Ramos (cell line): ENCODE measurements around the gene KDM8.

ENCODE experiments used
- in situ Hi-C: fragments of 300-500 bp; cut with MboI; formaldehyde crosslinking; loops from one replicate; pipeline ENCODE4 v1.14.3; 2022; ENCODE audit warnings: low sequenced_read_pairs; ENCODE audit not compliant: unreplicated experiment

The KDM8 gene

DNA sequence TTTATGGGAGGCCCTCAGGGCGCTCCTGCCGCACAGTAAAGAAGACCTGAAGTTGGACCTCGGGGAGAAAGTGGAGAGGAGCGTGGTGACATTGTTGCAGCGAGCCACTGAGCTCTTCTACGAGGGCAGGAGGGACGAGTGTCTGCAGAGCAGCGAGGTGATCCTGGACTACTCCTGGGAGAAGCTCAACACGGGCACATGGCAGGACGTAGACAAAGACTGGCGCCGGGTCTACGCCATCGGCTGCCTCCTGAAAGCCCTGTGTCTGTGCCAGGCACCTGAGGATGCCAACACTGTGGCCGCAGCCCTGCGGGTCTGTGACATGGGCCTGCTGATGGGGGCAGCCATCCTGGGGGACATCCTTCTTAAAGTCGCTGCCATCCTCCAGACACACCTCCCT, 6.8 kb downstream of the KDM8 start:
- in situ Hi-C loops, result no loop called here

GRCh38 chr16:27211026-27211425, 7.7 kb downstream of the KDM8 start:
- in situ Hi-C loops, result no loop called here

DNA sequence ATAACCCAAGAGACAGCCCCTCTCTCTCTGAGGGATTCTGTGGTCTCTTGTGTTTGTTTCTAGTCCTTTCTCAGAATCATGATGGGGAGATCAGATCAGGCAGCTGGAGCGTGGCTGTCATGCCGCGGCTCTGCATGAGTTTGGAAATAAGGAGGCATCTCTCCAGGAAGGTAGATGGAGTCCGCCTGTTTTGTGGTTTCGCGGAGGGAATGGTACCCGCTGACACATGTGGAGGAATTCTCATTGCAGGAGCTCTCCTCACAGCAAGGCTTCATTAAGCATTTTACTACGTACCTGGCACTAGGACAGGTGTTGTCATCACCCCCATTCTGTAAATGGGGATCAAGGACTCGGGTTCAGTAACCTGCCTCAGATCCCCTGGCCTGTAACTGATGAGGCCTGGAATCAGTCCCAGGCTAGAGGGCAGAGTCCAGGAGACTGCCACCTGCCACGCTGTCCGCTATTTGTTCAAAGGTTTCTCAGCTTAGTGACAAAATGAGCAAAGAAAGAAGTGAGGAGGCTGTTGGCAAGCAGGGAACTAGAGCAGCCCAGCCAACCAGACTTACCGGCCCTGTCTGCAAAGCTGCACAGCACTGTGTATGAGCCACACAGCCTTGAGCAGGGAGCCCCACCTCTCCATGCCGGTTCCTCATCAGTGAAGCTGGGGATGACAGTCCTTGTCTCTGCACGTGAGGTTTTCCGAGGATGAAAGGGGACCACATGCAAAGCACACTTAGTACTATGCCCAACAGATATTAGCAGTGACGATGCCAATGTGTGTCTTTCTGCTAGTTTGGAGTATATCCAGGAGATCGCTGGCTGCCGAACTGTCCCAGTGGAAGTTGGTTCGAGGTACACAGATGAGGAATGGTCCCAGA, 11.0 kb downstream of the KDM8 start:
- in situ Hi-C loops, result no loop called here

GRCh38 chr16:27215660-27216059, 12.3 kb downstream of the KDM8 start:
- in situ Hi-C loops, result no loop called here

GRCh38 chr16:27216297-27216885, 13.1 kb downstream of the KDM8 start:
- in situ Hi-C loops, result no loop called here

GRCh38 chr16:27217256-27217655, 13.9 kb downstream of the KDM8 start:
- in situ Hi-C loops, result no loop called here

GRCh38 chr16:27218756-27219155, 15.4 kb downstream of the KDM8 start:
- in situ Hi-C loops, result no loop called here

DNA sequence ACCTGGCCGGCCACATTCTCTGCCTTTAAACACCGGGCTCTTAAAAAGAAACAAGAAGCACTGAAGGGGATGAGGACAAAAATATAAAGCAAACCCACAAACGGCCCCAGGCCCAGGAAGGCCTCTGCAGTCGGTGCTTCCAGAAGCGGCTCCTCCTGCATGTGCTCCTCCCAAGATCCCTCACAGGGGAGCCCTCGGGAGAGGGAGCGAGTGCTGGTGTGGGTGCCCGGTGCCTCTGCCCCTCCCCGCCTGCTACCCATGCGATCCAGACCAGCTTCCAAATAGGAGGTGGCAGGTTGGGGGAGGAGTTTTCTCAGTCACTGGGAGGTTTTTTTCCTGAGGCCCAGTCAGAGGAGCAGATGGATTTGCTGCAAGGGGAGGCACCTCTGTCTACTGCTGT, 15.8 kb downstream of the KDM8 start:
- in situ Hi-C loops, result no loop called here

DNA sequence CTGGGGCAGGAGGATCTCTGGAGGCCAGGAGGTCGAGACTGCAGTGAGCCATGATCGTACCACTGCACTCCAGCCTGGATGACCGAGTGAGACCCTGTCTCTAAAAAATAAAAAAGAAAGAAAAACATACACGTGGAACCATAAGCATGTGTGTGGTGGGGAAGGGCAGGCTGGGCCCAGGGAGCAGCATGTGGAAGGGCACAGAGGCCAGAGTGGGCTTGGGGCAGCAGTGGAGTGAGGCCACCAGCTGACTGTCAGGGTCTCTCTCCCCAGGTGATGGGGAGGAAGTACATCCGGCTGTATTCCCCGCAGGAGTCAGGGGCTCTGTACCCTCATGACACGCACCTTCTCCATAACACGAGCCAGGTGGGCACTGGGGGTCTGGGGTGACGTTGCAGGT, 16.8 kb downstream of the KDM8 start:
- in situ Hi-C loops, result no loop called here

DNA sequence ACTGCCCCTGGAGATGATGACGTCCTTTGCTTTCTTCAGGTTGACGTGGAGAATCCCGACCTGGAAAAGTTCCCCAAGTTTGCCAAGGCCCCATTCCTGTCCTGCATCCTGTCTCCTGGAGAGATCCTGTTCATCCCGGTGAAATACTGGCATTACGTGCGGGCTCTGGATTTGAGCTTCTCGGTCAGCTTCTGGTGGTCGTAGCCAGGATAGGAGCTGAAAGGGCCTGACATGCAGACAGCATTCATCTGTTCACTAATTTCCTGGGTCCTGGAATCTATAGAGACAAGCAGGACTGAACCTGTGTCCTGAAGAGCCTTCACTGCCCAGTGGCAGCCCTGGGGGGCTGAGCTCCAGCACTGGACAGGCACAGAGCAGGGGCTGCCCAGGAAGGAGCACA, 17.2 kb downstream of the KDM8 start:
- in situ Hi-C loops, result no loop called here

DNA sequence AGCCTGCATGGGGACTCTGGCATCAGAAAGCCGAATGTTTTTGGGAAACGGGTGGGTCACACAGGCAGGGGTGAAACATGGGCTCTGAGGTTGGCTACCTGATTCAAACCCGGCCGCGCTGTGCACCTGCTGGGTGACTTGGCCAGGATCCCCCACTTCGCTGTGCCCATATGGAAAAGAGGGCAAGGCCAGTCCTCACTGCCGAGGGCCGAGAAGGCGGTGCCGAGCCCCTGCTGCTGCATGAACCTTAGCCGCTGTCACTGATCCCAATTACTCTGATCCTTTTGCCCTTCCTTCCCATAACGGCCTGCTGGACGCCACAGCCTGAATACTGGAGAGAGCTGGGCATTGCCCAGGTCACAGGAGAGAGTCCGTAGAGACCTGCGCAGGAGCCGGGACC, 17.7 kb downstream of the KDM8 start:
- in situ Hi-C loops, result no loop called here

GRCh38 chr16:27221576-27222248, 18.4 kb downstream of the KDM8 start:
- in situ Hi-C loops, result no loop called here

- in situ Hi-C loops, result no loop called here
Observed at GRCh38 chr16:27222249-27223225, 19.2 kb downstream of the KDM8 start.

- in situ Hi-C loops, result no loop called here
Observed at GRCh38 chr16:27223226-27223610, 19.9 kb downstream of the KDM8 start.

DNA sequence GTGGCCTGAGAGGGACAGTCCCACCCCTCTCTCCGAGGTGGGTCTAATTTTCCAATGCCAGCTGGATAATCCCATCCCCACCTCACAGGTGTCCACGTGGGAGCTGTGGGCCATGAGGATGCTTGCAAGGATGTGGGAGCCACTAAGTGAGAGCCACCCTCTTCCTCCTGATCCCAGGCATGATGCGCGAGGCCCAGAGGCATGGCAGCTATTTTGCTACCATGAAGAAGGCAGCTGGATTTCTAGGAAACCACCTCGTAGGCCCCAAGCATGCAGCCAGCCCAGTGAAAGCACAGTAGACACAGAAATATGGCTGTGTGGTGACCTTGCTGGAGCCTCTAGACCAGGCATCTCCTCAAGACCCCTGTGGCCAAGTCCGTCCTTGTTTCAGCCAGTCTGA, 20.4 kb downstream of the KDM8 start:
- in situ Hi-C loops, result no loop called here

DNA sequence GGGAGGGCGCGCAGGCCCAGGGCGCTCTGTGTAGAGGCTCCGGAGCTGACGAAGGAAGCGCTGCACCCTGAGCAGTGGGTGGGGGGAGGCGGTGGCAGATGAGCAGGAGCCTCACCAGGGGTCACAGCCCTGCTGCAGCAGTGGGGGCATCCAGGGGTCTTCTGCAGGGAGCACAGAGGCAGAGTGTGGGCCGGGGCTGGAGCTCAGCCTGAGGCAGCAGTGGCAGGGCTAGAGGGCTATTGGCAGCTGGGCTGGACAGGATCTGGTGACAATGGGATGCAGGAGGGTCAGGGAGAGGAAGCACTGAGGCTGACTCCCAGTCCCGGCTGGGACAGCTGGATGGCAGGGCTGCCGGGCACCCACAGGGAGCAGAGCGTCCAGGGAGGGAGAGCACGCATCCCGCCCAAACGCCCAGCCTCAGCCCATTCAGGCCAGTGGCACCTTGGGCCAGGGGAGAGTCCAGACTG, 21.0 kb downstream of the KDM8 start:
- in situ Hi-C loops, result no loop called here

- in situ Hi-C loops, result loop anchor here (5.0 kb wide), 1 partner anchor 48 kb away; no protein-coding TSS in a partner anchor
Observed at GRCh38 chr16:27224741-27225300, 21.5 kb downstream of the KDM8 start.

DNA sequence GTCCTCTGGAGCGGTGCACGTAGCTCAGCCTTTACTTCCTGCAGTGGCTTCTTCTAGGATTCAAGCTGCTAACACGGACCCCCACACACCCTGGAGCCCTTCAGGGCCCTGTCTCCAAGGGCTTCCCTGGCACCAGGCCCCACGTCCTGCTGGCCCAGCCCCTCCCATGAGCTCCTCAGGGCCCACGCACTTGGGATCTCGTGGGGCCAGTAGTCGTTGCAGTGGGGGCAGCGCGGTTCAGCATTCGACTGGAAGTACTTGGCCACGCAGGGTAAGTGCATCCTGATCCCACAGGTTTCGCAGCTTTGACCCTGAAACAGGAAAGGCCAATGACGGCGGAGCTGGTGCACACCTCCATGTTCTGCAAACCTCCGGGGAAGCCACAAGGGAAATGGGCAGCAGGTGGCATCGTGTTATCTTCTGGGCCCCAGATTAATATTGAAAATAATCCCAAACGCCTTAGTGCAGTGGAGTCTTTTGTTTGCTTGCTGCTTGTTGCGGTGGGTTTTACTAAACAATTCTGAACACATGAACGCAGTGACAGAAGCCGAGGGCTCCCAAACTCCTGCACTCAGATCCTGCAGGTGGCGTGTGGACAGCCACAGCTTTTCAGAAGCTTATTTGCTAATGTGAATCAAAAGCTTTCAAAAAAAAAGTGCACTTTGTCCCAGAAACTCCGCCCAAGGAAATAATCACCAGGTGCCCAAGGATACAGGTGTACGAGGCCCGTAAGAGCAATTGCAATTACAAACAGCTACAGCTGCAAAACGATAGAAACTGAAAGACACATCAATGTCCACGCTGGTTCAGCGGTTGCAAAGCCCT, 22.4 kb downstream of the KDM8 start:
- in situ Hi-C loops, result loop anchor here (5.0 kb wide), 1 partner anchor 48 kb away; no protein-coding TSS in a partner anchor

DNA sequence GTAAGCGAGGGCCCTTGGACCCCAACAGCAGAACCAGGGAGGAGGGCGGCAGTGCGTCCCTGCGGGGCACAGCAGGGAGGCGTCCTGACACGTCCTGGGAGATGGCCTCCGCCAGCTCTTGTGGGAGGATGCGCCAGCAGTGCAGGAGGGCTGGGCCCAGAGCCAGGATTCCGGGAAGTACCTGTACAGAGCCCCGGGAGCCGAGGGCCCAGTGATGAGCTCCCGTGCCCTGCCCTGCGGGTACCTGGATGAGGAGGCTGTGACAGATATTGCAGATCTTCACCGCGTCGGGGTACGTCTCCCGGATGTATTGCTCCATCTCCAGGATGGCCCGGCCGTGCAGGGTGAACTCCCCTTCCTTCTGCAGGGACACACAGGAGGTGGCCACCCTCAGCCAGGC, 23.1 kb downstream of the KDM8 start:
- in situ Hi-C loops, result loop anchor here (5.0 kb wide), 1 partner anchor 49 kb away; no protein-coding TSS in a partner anchor
